Measurements from ENCODE around the gene USP33.
"Not testable (repeated sequence)": the region's sequence is repeated elsewhere in the genome, so short reads cannot be mapped to it uniquely, and the experiment has no call there.

The USP33 gene

GRCh38 chr1:77670330-77670729, 89.3 kb downstream of the USP33 start:
- no peak for DNase-seq

- DNase-seq, result no peak
Measured at GRCh38 chr1:77668924-77669449, 90.7 kb downstream of the USP33 start.

- no peak for DNase-seq
Measured at GRCh38 chr1:77664939-77665516, 94.6 kb downstream of the USP33 start.

- DNase-seq, result no peak
Measured at GRCh38 chr1:77661696-77662095, 98.0 kb downstream of the USP33 start.

DNA sequence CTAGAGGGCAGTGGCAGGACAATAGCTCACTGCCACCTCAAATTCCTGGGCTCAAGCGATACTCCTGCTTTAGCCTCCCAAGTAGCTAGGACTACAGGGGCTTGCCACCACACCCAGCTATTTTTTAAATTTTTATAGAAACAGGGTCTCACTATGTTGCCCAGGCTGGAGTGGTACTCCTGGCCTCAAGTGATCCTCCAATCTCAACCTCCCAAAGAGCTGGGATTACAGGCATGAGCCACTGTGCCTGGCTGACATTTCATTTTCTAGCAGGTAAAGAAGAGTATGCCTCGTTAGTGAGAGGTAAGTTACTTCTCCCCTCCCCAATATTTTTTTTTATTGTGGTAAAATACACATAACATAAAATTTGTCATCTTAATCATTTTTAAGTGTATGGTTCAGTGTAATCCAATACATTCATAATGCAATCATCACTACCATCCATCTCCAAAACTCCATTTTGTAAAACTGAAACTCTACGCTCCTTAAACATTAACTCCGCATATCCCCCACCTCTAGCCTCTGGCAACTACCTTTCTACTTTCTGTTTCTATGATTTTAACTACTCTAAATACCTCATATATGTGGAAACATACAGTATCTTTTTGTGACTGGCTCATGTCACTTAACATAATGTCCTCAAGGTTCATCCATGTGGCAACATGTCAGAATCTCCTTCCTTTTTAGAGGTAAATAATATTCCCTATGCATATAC, 99.6 kb downstream of the USP33 start:
- no peak for DNase-seq

GRCh38 chr1:77658271-77658670, 101.4 kb downstream of the USP33 start:
- DNase-seq, result no peak

DNA sequence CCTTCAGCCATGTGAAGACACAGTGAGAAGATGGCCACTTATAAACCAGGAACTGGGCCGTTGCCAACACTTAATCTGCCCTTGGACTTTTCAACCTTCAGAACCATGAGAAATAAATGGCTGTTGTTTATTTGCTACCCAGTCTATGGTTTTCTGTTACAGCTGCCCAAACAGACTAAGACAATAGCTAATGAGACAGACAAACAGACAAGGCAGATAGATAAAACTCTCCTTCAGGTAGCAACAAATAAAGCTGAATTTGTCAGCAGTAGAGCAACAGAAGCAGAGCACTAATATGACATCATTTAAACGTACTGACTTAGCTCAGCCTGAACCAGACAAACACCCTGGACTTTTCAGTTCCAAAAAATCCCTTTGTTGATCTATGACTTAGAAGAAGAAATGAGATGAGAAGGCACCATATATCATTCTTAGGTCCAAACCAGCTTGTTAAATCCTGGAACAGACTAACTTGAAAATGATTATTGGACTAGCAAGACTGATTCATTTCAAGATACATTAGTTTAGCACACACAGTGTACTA, 104.1 kb downstream of the USP33 start:
- DNase-seq, result no peak

DNA sequence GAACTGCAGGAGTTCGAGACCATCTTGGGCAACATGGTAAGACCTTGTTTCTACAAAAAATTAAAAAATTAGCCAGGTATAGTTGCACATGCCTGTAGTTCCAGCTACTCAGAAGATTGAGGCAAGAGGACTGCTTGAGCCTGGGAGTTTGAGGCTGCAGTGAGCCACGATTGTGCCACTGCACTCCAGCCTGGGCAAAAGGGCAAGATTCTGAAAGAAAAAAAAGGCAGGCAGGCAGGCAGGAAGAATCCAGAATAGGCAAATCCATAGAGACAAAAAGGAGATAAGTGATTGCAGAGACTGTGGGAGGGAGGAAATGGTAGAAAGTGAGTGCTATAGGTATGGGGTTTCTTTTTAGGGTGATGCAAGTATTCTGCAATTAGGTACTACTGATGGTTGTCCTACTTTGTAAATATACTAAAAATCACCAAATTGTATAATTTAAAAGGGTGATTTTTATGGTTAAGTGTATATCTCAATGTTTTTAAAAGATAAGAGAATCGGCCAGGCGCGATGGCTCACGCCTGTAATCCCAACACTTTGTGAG, 106.6 kb downstream of the USP33 start:
- DNase-seq, result no peak

GRCh38 chr1:77652268-77652667, 107.4 kb downstream of the USP33 start:
- DNase-seq, result no peak

DNA sequence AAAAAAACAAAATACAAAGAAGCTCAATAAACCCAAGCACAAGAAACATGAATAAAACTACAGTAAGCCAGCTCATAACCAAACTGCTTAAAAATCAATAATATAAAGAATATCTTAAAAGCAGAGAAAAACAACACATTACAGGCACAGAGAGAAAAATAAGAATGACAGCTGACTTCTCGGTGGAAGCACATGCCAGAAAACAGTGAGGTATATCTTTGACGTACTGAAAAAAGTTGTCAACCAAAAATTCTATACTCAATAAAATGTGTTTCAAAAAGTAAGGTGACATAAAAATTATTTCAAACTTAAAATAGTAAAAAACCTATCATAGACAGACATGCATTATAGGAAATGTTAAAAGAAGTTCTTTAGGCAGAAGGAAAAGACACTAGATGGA, 110.5 kb downstream of the USP33 start:
- DNase-seq, result no peak

- not testable (repeated sequence) for DNase-seq
Measured at GRCh38 chr1:77646224-77646623, 113.4 kb downstream of the USP33 start.

Measured in stimulated activated CD8-positive, alpha-beta memory T cell treated with anti-CD3 and anti-CD28 coated beads, Interleukin-4, amount 100 ng/mL, for 48 hours (primary cell).